NCI-H2171 (cell line): ENCODE results near the gene AAK1.
A peak's percentile ranks its signal among the peaks of the same experiment; 100 is the strongest.

Experiments
- DNase-seq: peaks from one replicate; lab custom pipeline; 2025; lab: John Stamatoyannopoulos, UW

AAK1 gene

GRCh38 chr2:69491864-69492263 is 151.7 kb downstream of the AAK1 start:
- no peak for DNase-seq

- no peak for DNase-seq
These were observed 153.1 kb downstream of the AAK1 start for GRCh38 chr2:69490486-69490885.

GRCh38 chr2:69489793-69490192 is 153.7 kb downstream of the AAK1 start:
- DNase-seq, result no peak

GRCh38 chr2:69483696-69484095 is 159.8 kb downstream of the AAK1 start:
- no peak for DNase-seq

GRCh38 chr2:69483024-69483423 is 160.5 kb downstream of the AAK1 start:
- no peak for DNase-seq

- DNase-seq, result peak; percentile 16
These were observed 161.1 kb downstream of the AAK1 start for GRCh38 chr2:69482471-69482870.

- no peak for DNase-seq
These were observed 162.1 kb downstream of the AAK1 start for GRCh38 chr2:69481421-69481820.

- no peak for DNase-seq
These were observed 165.9 kb downstream of the AAK1 start for GRCh38 chr2:69477627-69478026.

DNA sequence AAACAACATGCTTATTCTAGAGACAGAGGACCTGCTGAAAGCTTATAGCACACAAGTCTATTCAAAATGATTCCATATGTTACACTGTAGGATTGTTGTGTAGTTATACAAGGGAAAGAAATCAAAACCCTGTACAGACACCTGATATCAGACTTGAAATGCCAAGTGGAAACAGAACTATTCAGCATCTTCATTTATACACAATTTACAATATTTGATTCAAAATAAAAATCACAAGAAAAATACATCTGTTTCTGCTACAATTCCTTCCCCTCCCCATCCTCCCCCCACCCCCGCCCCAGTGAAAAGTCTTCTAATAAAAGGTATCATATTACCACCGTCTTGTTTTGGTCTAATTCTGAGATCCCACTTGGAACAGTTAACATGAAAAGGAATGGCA is 168.9 kb downstream of the AAK1 start:
- DNase-seq, result no peak

- no peak for DNase-seq
These were observed 171.7 kb downstream of the AAK1 start for GRCh38 chr2:69471793-69472192.

DNA sequence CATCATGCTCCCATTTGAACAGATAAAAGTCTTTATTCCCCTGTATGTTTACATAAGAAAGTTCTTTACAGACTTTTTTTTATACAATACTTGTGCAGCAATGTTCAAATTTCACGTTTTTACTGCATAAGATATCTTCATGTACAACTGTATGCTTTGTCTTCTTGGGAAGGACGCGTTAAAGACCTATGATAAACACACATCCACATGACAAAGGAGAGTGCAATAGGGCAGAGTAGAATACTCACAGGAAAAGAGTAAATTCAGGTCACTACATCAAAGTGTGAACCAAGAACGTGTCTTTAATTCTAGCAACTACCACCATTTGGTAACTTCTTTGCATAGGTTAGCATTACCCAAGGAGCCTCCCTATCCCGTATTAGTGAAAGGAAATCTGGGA is 172.6 kb downstream of the AAK1 start:
- no peak for DNase-seq

DNA sequence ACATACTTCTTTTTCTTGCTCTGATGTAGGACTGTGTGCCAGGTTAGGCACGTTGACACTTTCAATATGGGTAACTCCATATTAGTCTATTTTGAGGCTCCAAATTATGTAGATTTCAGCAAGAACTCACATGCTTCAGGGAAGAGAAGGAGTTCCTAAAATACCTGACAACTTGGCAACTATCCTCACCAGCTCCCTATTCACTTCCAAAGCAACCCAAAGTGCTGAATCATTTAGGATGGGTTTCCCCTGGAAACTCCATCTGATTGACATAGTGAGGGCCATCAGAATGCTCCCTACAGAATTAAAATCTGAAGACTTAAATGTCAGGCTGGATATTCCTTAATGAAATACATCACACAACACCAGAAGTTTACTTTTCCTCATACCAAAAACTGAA is 173.8 kb downstream of the AAK1 start:
- no peak for DNase-seq

- no peak for DNase-seq
These were observed 174.2 kb downstream of the AAK1 start for GRCh38 chr2:69469375-69469774.

DNA sequence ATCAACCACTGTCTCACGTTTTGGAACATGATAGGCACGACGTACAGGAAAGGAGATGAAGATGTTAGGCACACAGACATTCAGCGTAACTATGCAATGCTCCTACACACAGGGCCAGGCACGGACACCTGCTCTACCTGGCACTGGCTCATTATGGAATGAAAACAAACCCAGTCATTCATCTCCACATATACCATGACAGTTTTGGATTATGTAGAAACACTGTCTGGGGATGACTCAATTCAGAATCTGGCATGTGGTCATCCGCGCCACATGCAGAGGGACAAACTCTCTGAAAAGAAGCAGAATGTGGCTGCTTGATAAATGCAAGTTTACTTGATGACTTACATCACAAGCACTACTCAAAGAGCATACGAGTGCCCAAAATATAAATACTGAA is 176.8 kb downstream of the AAK1 start:
- DNase-seq, result no peak

- DNase-seq, result no peak
These were observed 177.8 kb downstream of the AAK1 start for GRCh38 chr2:69465513-69466456.

- DNase-seq, result peak; percentile 27
These were observed 179.0 kb downstream of the AAK1 start for GRCh38 chr2:69464575-69464974.

DNA sequence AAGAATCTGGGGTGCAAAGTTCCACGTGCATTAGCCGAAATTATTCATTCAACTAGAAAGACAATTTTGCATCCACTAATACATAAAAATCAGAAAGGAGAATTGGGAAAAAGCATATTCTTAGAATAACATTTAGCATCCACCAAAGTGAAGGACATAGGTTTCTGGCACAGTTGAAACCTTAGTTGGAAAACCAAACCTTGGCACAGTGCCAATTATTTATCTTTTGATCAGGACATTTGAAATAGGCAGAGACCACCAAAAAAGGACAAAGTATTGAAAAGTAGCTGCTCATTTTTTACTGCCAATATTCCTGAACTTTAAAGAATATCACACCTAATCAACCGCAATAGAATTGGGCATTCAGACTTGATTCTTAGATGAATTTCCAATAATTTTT is 180.8 kb downstream of the AAK1 start:
- DNase-seq, result no peak

GRCh38 chr2:69461404-69461803 is 182.1 kb downstream of the AAK1 start:
- no peak for DNase-seq

DNA sequence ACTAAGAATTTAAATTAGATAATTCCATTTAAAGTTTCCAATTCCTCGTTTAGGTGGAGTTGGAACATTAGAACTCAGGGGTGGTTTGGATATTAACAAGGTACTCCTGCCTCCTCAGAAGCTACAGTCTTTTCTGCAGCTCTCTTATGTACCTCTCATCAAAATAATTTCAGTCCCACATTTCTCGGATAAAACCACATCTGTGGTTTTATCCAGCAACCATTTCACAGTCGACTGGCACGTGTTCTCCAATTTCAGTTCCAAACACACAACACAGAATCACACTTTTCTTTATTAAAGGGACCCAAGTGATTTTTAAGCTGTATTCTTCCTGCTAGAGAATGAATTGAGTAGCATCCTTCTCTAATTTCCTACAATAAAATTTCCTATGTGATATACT is 183.6 kb downstream of the AAK1 start:
- DNase-seq, result no peak

GRCh38 chr2:69456950-69457445 is 186.5 kb downstream of the AAK1 start:
- DNase-seq, result no peak

GRCh38 chr2:69456154-69456553 is 187.4 kb downstream of the AAK1 start:
- no peak for DNase-seq

DNA sequence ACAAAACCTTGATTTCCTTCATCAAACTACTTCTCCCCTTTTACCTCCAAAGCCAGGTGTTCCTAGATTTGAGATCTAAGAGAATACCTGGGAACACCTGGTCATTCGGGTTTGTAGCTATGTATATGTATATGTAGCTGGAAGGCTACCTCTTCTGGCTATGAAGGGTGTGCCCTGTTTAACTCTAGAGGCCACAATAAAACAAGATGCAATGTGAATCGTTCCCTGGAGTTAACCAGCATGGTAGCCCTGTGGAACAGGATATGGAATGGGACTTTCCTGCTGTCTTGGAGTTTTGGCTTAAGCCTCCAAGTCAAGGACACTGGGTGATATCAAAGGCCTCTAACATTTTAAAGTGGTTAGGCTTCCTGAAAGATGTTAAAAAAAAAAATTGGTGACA is 188.6 kb downstream of the AAK1 start:
- DNase-seq, result no peak

DNA sequence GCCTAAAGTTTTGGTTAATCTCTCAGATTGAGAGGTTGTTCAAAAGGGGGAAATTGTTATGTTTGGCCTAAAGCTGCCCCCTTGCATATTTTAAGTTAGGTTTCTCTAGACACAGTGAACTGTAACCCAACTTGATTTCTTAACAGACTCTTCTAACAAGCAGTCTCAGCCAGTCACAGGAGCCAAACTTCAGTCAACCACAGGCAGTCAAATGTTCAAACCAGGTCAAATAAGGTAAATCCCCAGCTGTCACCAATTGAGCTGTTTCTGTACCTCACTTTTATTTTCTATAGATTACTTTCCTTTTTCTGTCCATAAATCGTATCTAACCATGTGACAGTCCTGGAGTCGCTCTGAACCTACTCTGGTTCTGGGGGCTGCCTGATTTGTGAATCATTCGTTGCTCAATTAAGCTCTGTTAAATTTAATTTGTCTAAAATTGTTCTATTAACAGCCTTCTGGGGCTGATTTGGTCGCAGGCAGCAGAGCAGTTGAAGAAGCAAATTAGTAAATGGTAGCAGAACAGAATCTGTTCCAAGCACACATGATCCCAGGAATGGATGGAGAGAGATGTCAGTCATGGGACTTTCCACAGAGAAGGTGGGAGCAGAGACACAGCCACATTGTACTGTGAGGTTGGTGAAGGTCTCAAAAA is 189.9 kb downstream of the AAK1 start:
- no peak for DNase-seq
